Neural crest cell (in vitro differentiated cells): ENCODE results near the gene CHRNB2. TPM values are rescaled to one million over a fixed set of nuclear protein-coding genes. Genes with fewer than 3 reads are reported as not detected.

Experiments used
- DNase-seq: peaks from one replicate; pipeline ENCODE4 v3.0.0; 2021; ENCODE audit warnings: low read depth, mixed read lengths, low spot score
- H3K27ac Mint-ChIP-seq: one replicate; pipeline ENCODE4 v1.8.0; 2021; ENCODE audit warnings: mild to moderate bottlenecking, mixed read lengths; ENCODE audit not compliant: unreplicated experiment
- H3K27me3 Mint-ChIP-seq: 2 replicates; pipeline ENCODE4 v1.8.0; 2021; ENCODE audit warnings: low read depth, mild to moderate bottlenecking, mixed read lengths
- H3K36me3 Mint-ChIP-seq: 2 replicates; pipeline ENCODE4 v1.8.0; 2021; ENCODE audit warnings: low read depth, mild to moderate bottlenecking, mixed read lengths
- H3K4me1 Mint-ChIP-seq: 2 replicates; pipeline ENCODE4 v1.8.0; 2021; ENCODE audit warnings: mixed read lengths
- H3K4me3 Mint-ChIP-seq: one replicate; pipeline ENCODE4 v1.8.0; 2021; ENCODE audit warnings: mild to moderate bottlenecking, mixed read lengths
- H3K9me3 Mint-ChIP-seq: 2 replicates; pipeline ENCODE4 v1.8.0; 2021; ENCODE audit warnings: mixed read lengths
- CTCF ChIP-seq: fragments of 200-600 bp; sonication (generic); conservative IDR thresholded peaks from 2 replicates; pipeline ENCODE4 v1.5.0; 2021; ENCODE audit warnings: antibody characterized with exemption, mild to moderate bottlenecking
- total RNA-seq: library from RNA; stranded (reverse); gene quantifications from 2 replicates; pipeline ENCODE4 v1.2.1, GENCODE V29; 2021

CHRNB2 gene
- total RNA-seq, 1 donor from 2014 or later = 8.7 TPM

GRCh38 chr1:154582885-154583284 is 15.3 kb downstream of the CHRNB2 start:
- Mint-ChIP-seq H3K27me3 (no peaks in the 10 kb centered on the region), H3K36me3 (peaks cover 18% of the 10 kb centered on the region), H3K27ac (no peak overlapping the region), H3K9me3 (no peaks in the 10 kb centered on the region), H3K4me3 (no peak overlapping the region), H3K4me1 (peaks cover 5% of the 10 kb centered on the region)
- no peak for TF ChIP-seq CTCF
- no peak for DNase-seq

- TF ChIP-seq CTCF = no peak
- Mint-ChIP-seq H3K27ac (no peak overlapping the region), H3K9me3 (no peaks in the 10 kb centered on the region), H3K4me3 (no peak overlapping the region), H3K4me1 (peaks cover 5% of the 10 kb centered on the region), H3K36me3 (peaks cover 22% of the 10 kb centered on the region), H3K27me3 (no peaks in the 10 kb centered on the region)
- no peak for DNase-seq
Observed at GRCh38 chr1:154583773-154584172, 16.2 kb downstream of the CHRNB2 start.

- no peak overlapping the region for H3K4me3 Mint-ChIP-seq
- no peaks in the 10 kb centered on the region for H3K27me3 Mint-ChIP-seq
- no peak overlapping the region for H3K27ac Mint-ChIP-seq
Observed at GRCh38 chr1:154584267-154584994, 16.9 kb downstream of the CHRNB2 start.

GRCh38 chr1:154586231-154586630 is 18.7 kb downstream of the CHRNB2 start:
- Mint-ChIP-seq H3K9me3 (no peaks in the 10 kb centered on the region), H3K4me1 (no peaks in the 10 kb centered on the region), H3K4me3 (no peak overlapping the region), H3K36me3 (peaks cover 19% of the 10 kb centered on the region), H3K27ac (no peak overlapping the region), H3K27me3 (no peaks in the 10 kb centered on the region)
- no peak for DNase-seq
- no peak for TF ChIP-seq CTCF

More at GRCh38 chr1:154584267-154584994, 16.9 kb downstream of the CHRNB2 start:
- no peaks in the 10 kb centered on the region for H3K9me3 Mint-ChIP-seq
- TF ChIP-seq CTCF = no peak
- peaks cover 5% of the 10 kb centered on the region for H3K4me1 Mint-ChIP-seq
- no peak for DNase-seq
- H3K36me3 Mint-ChIP-seq = peaks cover 19% of the 10 kb centered on the region

GRCh38 chr1:154586641-154587040 is 19.1 kb downstream of the CHRNB2 start:
- no peak for TF ChIP-seq CTCF
- Mint-ChIP-seq H3K27me3 (no peaks in the 10 kb centered on the region), H3K36me3 (peaks cover 19% of the 10 kb centered on the region), H3K9me3 (no peaks in the 10 kb centered on the region), H3K4me3 (no peak overlapping the region), H3K4me1 (no peaks in the 10 kb centered on the region), H3K27ac (no peak overlapping the region)
- no peak for DNase-seq
